KMS-11 (cell line): ENCODE data around the gene ONECUT3.
"Not testable (repeated sequence)": the region's sequence is repeated elsewhere in the genome, so short reads cannot be mapped to it uniquely, and the experiment has no call there.

Experiments used
- H2AFZ ChIP-seq: fragments of 200-600 bp; sonication (generic); 2 replicates; pipeline ENCODE4 v1.6.1; 2016; ENCODE audit warnings: antibody characterized with exemption, mixed run types, low read depth
- H3K27ac ChIP-seq: fragments of 200-600 bp; sonication (generic); 2 replicates; pipeline ENCODE4 v1.6.1; 2016; ENCODE audit warnings: mild to moderate bottlenecking, mixed run types
- H3K27me3 ChIP-seq: fragments of 200-600 bp; sonication (generic); 2 replicates; pipeline ENCODE4 v1.6.1; 2017; ENCODE audit warnings: mild to moderate bottlenecking, low read depth, mixed run types, moderate library complexity; ENCODE audit not compliant: insufficient read depth
- H3K36me3 ChIP-seq: fragments of 200-600 bp; sonication (generic); 2 replicates; pipeline ENCODE4 v1.6.1; 2017; ENCODE audit warnings: mild to moderate bottlenecking, mixed run types; ENCODE audit not compliant: insufficient read depth
- H3K4me1 ChIP-seq: fragments of 200-600 bp; sonication (generic); 2 replicates; pipeline ENCODE4 v1.6.1; 2016; ENCODE audit warnings: mild to moderate bottlenecking, low read depth, mixed run types; ENCODE audit not compliant: poor library complexity, severe bottlenecking
- H3K4me2 ChIP-seq: fragments of 200-600 bp; sonication (generic); 2 replicates; pipeline ENCODE4 v1.7.0; 2016; ENCODE audit warnings: mild to moderate bottlenecking, mixed run types
- H3K4me3 ChIP-seq: fragments of 200-600 bp; sonication (generic); IDR thresholded peaks from 2 replicates; pipeline ENCODE4 v1.6.1; 2017; ENCODE audit warnings: low read depth, low read length, mixed read lengths; ENCODE audit not compliant: insufficient read depth
- H3K79me2 ChIP-seq: fragments of 200-600 bp; sonication (generic); 2 replicates; pipeline ENCODE4 v1.6.1; 2016; ENCODE audit warnings: low read depth, mixed run types; ENCODE audit not compliant: insufficient read depth
- H3K9ac ChIP-seq: fragments of 200-600 bp; sonication (generic); 2 replicates; pipeline ENCODE4 v1.6.1; 2016; ENCODE audit warnings: mild to moderate bottlenecking, mixed run types
- H4K20me1 ChIP-seq: fragments of 200-600 bp; sonication (generic); 2 replicates; pipeline ENCODE4 v1.6.1; 2016; ENCODE audit warnings: mild to moderate bottlenecking, mixed run types; ENCODE audit not compliant: insufficient read depth
- CTCF ChIP-seq: fragments of 200-600 bp; sonication (generic); conservative IDR thresholded peaks from 2 replicates; pipeline ENCODE4 v1.6.1; 2017; ENCODE audit warnings: low read depth, mild to moderate bottlenecking, antibody characterized with exemption, low read length, moderate library complexity, mixed read lengths

Gene ONECUT3

GRCh38 chr19:1752757-1753728 lies at the start of gene ONECUT3:
ONECUT3 (plus strand) TSS chr19:1753506; CDS start chr19:1753663, 157 bp downstream.
- no peak within 1 kb of the TSS for H3K9ac ChIP-seq
- H2AFZ ChIP-seq, result no peak within 1 kb of the TSS
- no peaks in the 10 kb centered on the region for H3K79me2 ChIP-seq

GRCh38 chr19:1704339-1704738 lies 49.0 kb upstream of the ONECUT3 start:
- Histone ChIP-seq H3K79me2 (no peaks in the 10 kb centered on the region), H2AFZ (no peak overlapping the region), H3K9ac (no peak overlapping the region), H3K4me2 (no peak overlapping the region), H3K4me3 (no peak overlapping the region), H3K27me3 (peaks cover 86% of the 10 kb centered on the region), H3K4me1 (no peaks in the 10 kb centered on the region), H4K20me1 (no peaks in the 10 kb centered on the region), H3K27ac (no peak overlapping the region), H3K36me3 (no peaks in the 10 kb centered on the region)
- TF ChIP-seq CTCF, result no peak

More at GRCh38 chr19:1752757-1753728, at the start of gene ONECUT3:
- no peak for TF ChIP-seq CTCF
- Histone ChIP-seq H3K27ac (no peak within 1 kb of the TSS), H3K4me3 (no peak within 1 kb of the TSS), H3K36me3 (no peaks in the 10 kb centered on the region), H4K20me1 (no peaks in the 10 kb centered on the region), H3K27me3 (peaks cover 78% of the 10 kb centered on the region), H3K4me1 (peaks cover 5% of the 10 kb centered on the region), H3K4me2 (no peak within 1 kb of the TSS)

- Histone ChIP-seq H3K36me3 (no peaks in the 10 kb centered on the region), H3K27ac (no peak overlapping the region), H3K4me2 (no peak overlapping the region), H3K4me3 (no peak overlapping the region), H3K9ac (no peak overlapping the region), H3K27me3 (peaks cover 86% of the 10 kb centered on the region), H3K4me1 (no peaks in the 10 kb centered on the region), H3K79me2 (no peaks in the 10 kb centered on the region), H4K20me1 (no peaks in the 10 kb centered on the region), H2AFZ (no peak overlapping the region)
- no peak for TF ChIP-seq CTCF
Measured at GRCh38 chr19:1705367-1705766, 47.9 kb upstream of the ONECUT3 start.

- H3K79me2 ChIP-seq, H3K36me3 ChIP-seq, H3K4me2 ChIP-seq, H3K4me3 ChIP-seq, H3K27ac ChIP-seq, H3K4me1 ChIP-seq, H4K20me1 ChIP-seq, H3K9ac ChIP-seq, H2AFZ ChIP-seq: not testable (repeated sequence)
- H3K27me3 ChIP-seq, result peaks cover 85% of the 10 kb centered on the region
Measured at GRCh38 chr19:1706646-1707045, 46.7 kb upstream of the ONECUT3 start.

- H3K9ac ChIP-seq, result no peak overlapping the region
- no peaks in the 10 kb centered on the region for H3K36me3 ChIP-seq
- H3K4me1 ChIP-seq, result no peaks in the 10 kb centered on the region
- H3K27me3 ChIP-seq, result peaks cover 83% of the 10 kb centered on the region
- H3K4me2 ChIP-seq, result no peak overlapping the region
- no peaks in the 10 kb centered on the region for H3K79me2 ChIP-seq
- no peaks in the 10 kb centered on the region for H4K20me1 ChIP-seq
- TF ChIP-seq CTCF, result no peak
- H3K27ac ChIP-seq, result no peak overlapping the region
- no peak overlapping the region for H2AFZ ChIP-seq
- no peak overlapping the region for H3K4me3 ChIP-seq
Measured at GRCh38 chr19:1707240-1707639, 46.1 kb upstream of the ONECUT3 start.
